GM18951 (cell line): Measurements from ENCODE around the gene FUT3.

ENCODE experiments used
- POLR2A ChIP-seq: IDR thresholded peaks from 4 replicates; pipeline ENCODE4 v1.6.1; 2011; ENCODE audit warnings: mild to moderate bottlenecking; ENCODE audit not compliant: insufficient read length, insufficient read depth; ENCODE audit errors: extremely low read depth
- in situ Hi-C: fragments of 300-500 bp; cut with MboI; formaldehyde crosslinking; loops from one replicate; pipeline ENCODE4 v1.12.0; 2022; ENCODE audit warnings: low sequenced_read_pairs, mixed read lengths, inconsistent platforms; ENCODE audit not compliant: unreplicated experiment

Gene FUT3

GRCh38 chr19:5817218-5817617, 34.0 kb downstream of the FUT3 start:
- in situ Hi-C loops: no loop called here
- TF ChIP-seq POLR2A: no peak

DNA sequence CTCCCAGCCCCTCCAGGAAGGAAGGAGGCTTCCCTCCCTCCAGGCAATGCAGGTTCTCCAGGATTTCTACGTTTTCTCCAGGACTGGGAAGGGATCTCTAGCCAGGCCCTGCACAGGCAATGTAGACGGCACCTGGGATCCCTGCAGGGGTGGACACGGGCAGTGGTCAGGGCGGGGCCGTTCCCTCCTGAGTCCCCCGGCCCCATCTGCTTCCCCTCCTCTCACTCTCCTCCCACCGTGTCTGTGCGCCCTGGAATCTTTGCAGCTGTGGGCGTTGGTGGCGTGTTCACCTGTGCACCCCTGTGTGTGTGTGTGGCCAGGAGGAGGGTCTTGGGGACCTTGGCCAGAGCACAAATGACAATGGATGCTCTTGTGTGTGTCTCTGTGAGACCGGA, 36.4 kb downstream of the FUT3 start:
- TF ChIP-seq POLR2A: no peak
- in situ Hi-C loops: no loop called here

GRCh38 chr19:5814123-5814851, 37.0 kb downstream of the FUT3 start:
- in situ Hi-C loops: no loop called here
- TF ChIP-seq POLR2A: no peak

- in situ Hi-C loops: no loop called here
- TF ChIP-seq POLR2A: no peak
Measured at GRCh38 chr19:5811117-5811516, 40.1 kb downstream of the FUT3 start.

GRCh38 chr19:5809469-5809868, 41.8 kb downstream of the FUT3 start:
- TF ChIP-seq POLR2A: no peak
- in situ Hi-C loops: no loop called here

- in situ Hi-C loops: no loop called here
- no peak for TF ChIP-seq POLR2A
Measured at GRCh38 chr19:5809053-5809452, 42.2 kb downstream of the FUT3 start.

DNA sequence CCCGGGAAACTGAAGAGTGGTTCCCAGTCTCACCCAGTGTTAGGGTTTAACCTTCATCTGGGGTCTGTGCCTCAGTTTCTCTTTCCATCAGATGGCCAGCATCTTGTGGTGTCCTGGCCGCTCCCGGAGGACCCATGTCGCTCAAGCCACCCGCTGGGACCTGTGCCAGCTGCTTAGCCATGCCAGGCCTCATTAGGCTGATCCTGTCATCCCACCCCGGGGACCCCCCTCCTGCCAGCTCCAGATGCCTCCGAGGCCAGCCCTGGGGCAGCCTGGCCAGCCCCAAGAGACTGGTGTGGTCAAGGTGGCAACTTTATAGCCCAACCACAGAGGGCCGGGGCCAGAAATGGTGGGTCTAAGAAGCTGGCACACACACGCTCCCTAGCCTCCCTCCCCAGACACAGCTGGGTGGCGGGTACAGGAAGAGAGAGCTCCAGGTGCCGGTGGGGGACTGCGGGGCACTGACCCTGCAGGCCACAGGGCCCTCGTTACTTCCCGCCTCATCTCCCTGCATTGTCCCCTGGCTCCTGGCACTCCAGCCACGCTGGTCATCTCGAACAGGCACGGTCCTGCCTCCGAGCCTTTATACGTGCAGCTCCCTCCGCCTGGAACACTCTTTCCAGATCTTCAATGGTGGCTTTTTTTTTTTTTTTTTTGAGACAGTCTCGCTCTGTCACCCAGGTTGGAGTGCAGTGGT, 43.0 kb downstream of the FUT3 start:
- TF ChIP-seq POLR2A: no peak
- in situ Hi-C loops: no loop called here

- in situ Hi-C loops: no loop called here
- TF ChIP-seq POLR2A: no peak
Measured at GRCh38 chr19:5806905-5807304, 44.3 kb downstream of the FUT3 start.

DNA sequence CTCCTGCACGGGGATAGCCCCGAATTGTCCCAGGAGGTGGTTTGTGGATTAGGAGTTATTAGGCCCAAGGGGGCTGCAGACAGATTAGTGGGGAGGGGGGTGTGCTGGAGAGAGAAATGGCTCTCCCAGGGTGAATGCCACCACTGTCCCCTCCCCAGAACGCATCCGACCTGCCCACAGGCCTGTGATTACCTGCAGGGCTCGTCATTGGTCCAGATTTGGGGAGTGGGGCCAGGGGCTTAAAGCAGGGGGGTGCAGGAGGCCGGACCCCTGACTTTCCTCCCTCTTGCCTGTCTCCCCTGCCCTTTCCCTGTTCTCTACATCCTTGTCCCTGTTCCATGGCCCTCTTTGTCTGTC, 45.1 kb downstream of the FUT3 start:
- no peak for TF ChIP-seq POLR2A
- in situ Hi-C loops: no loop called here

GRCh38 chr19:5805462-5806132, 45.7 kb downstream of the FUT3 start:
- TF ChIP-seq POLR2A: no peak
- in situ Hi-C loops: no loop called here

- TF ChIP-seq POLR2A: no peak
- in situ Hi-C loops: no loop called here
Measured at GRCh38 chr19:5804516-5805461, 46.5 kb downstream of the FUT3 start, which contains the start of gene NRTN. NRTN (plus strand) TSS chr19:5805067; CDS start chr19:5824166, 19,099 bp downstream.

GRCh38 chr19:5803752-5804515, 47.3 kb downstream of the FUT3 start:
- in situ Hi-C loops: no loop called here
- TF ChIP-seq POLR2A: no peak

GRCh38 chr19:5803441-5803751, 47.9 kb downstream of the FUT3 start:
- TF ChIP-seq POLR2A: no peak
- in situ Hi-C loops: no loop called here
